Astrocyte of the cerebellum (primary cell): Measurements from ENCODE around the gene FNTB.

ENCODE experiments used
- DNase-seq: peaks from one replicate; pipeline ENCODE4 v3.0.0-alpha.2; 2011; ENCODE audit warnings: low read depth
- H3K4me3 ChIP-seq: 2 replicates; pipeline ENCODE4 v1.5.1; 2011; ENCODE audit warnings: mild to moderate bottlenecking, low read depth, low read length, moderate library complexity
- CTCF ChIP-seq: IDR thresholded peaks from 2 replicates; pipeline ENCODE4 v1.5.1; 2012; ENCODE audit warnings: low read length, low read depth, moderate library complexity, mild to moderate bottlenecking; ENCODE audit errors: missing control alignments
- in situ Hi-C: cut with HindIII; loops from 2 replicates; pipeline ENCODE4 v1.10.0; 2017; ENCODE audit warnings: low sequenced_read_pairs

FNTB gene

GRCh38 chr14:64990939-64991338 lies 4.2 kb downstream of the FNTB start:
- DNase-seq: no peak
- TF ChIP-seq CTCF: no peak
- in situ Hi-C loops: no loop called here

GRCh38 chr14:64992328-64992885 lies 5.7 kb downstream of the FNTB start:
- no peak for DNase-seq
- no peak for TF ChIP-seq CTCF
- in situ Hi-C loops: no loop called here
- H3K4me3 ChIP-seq: no peak overlapping the region

More at GRCh38 chr14:64990939-64991338, 4.2 kb downstream of the FNTB start:
- no peak overlapping the region for H3K4me3 ChIP-seq

- H3K4me3 ChIP-seq: no peak overlapping the region
- no peak for DNase-seq
- TF ChIP-seq CTCF: no peak
- in situ Hi-C loops: no loop called here
These were observed 6.7 kb downstream of the FNTB start for GRCh38 chr14:64993266-64993930.

- no peak overlapping the region for H3K4me3 ChIP-seq
- no peak for TF ChIP-seq CTCF
- DNase-seq: no peak
- in situ Hi-C loops: no loop called here
These were observed 7.8 kb downstream of the FNTB start for GRCh38 chr14:64994540-64994939.

GRCh38 chr14:64995291-64995690 lies 8.6 kb downstream of the FNTB start:
- no peak overlapping the region for H3K4me3 ChIP-seq
- no peak for TF ChIP-seq CTCF
- in situ Hi-C loops: no loop called here
- no peak for DNase-seq

GRCh38 chr14:64997108-64997794 lies 10.6 kb downstream of the FNTB start:
- in situ Hi-C loops: no loop called here
- no peak overlapping the region for H3K4me3 ChIP-seq
- DNase-seq: no peak
- TF ChIP-seq CTCF: no peak
